Measurements from ENCODE around the gene ACP6. TPM values are rescaled to one million over a fixed set of nuclear protein-coding genes. Genes with fewer than 3 reads are reported as not detected.
A peak's percentile ranks its signal among the peaks of the same experiment; 100 is the strongest.

Gene ACP6
- total and polyA plus RNA-seq, 2 of the 13 experiments (the other 11 are each of a cell fraction or from before 2014, with no cell fraction given) = 18.1 to 33.7 TPM

GRCh38 chr1:147598621-147599361, 71.5 kb downstream of the ACP6 start (continued):
- no peak for TF ChIP-seq KIAA2018 (CRISPR knock-in tag; IDR thresholded peaks at IDR 0.05; ENCODE audit: borderline replicate concordance)
- TF ChIP-seq ZNF709 (CRISPR knock-in tag; IDR thresholded peaks at IDR 0.05) = no peak
- TF ChIP-seq THAP8 (CRISPR knock-in tag; IDR thresholded peaks at IDR 0.05; ENCODE audit: borderline replicate concordance) = no peak
- TF ChIP-seq ZNF263 (CRISPR knock-in tag; IDR thresholded peaks at IDR 0.05) = no peak
- TF ChIP-seq TARDBP (CRISPR knock-in tag; IDR thresholded peaks at IDR 0.05) = no peak
- no peak for TF ChIP-seq HOXA7 (CRISPR knock-in tag; IDR thresholded peaks at IDR 0.05)
- TF ChIP-seq BCL6 (CRISPR knock-in tag; IDR thresholded peaks at IDR 0.05) = no peak
- TF ChIP-seq HIC2 (CRISPR knock-in tag; IDR thresholded peaks at IDR 0.05; ENCODE audit: low read depth) = no peak
- no peak for TF ChIP-seq ZNF501 (CRISPR knock-in tag; IDR thresholded peaks at IDR 0.05)
- TF ChIP-seq NRL (CRISPR knock-in tag; IDR thresholded peaks at IDR 0.05; ENCODE audit: borderline replicate concordance) = no peak; the same call in 1 of the 2 replicates
- no peak for TF ChIP-seq SUZ12 (IDR thresholded peaks at IDR 0.05; ENCODE audit: low read depth, low read length)
- TF ChIP-seq RFX5 (IDR thresholded peaks at IDR 0.05; ENCODE audit: low read depth, low read length) = no peak
- 0 out of 2 replicates have a peak, but pooled peaks have one; percentile 26 for TF ChIP-seq ZFP36L1 (CRISPR knock-in tag; IDR thresholded peaks at IDR 0.05)
- no peak for TF ChIP-seq ZBTB3 (CRISPR knock-in tag; IDR thresholded peaks at IDR 0.05; ENCODE audit: borderline replicate concordance, low read depth)
- no peak for TF ChIP-seq SRSF9 (IDR thresholded peaks at IDR 0.05; ENCODE audit: borderline replicate concordance, insufficient read depth, low read depth, low read length, poor library complexity, severe bottlenecking)
- TF ChIP-seq TFAP4 (IDR thresholded peaks at IDR 0.05; ENCODE audit: borderline replicate concordance, low read depth) = no peak
- peak; percentile 32; the same call in 1 of the 2 replicates for TF ChIP-seq REXO4 (CRISPR knock-in tag; IDR thresholded peaks at IDR 0.05; ENCODE audit: borderline replicate concordance)
